Measurements from ENCODE around the gene ABL2.
A peak's percentile ranks its signal among the peaks of the same experiment; 100 is the strongest.

- TF ChIP-seq ESRRA (IDR thresholded peaks at IDR 0.05; ENCODE audit: borderline replicate concordance, low read length) = no peak
- peak; percentile 29; the same call in 1 of the 3 replicates for TF ChIP-seq CTCF (IDR thresholded peaks at IDR 0.05)
- no peak for TF ChIP-seq CEBPB (IDR thresholded peaks at IDR 0.05)
- no peak for TF ChIP-seq MAFK (IDR thresholded peaks at IDR 0.05; ENCODE audit: partially characterized antibody)
- no peak for TF ChIP-seq POLR2A (IDR thresholded peaks at IDR 0.05; ENCODE audit: low read length)
- no peak for TF ChIP-seq HDAC2 (IDR thresholded peaks at IDR 0.05)
- no peak for TF ChIP-seq RNF2 (IDR thresholded peaks at IDR 0.05; ENCODE audit: borderline replicate concordance, low read depth)
- no peak for TF ChIP-seq MYC (IDR thresholded peaks at IDR 0.05; ENCODE audit: borderline replicate concordance, low read length)
- TF ChIP-seq BHLHE40 (IDR thresholded peaks at IDR 0.05; ENCODE audit: low read depth, low read length) = no peak
- no peak for TF ChIP-seq FOSL2 (IDR thresholded peaks at IDR 0.05)
- no peak for TF ChIP-seq FOSL2 (CRISPR knock-in tag; IDR thresholded peaks at IDR 0.05)
- TF ChIP-seq GATA3 (IDR thresholded peaks at IDR 0.05; ENCODE audit: borderline replicate concordance) = no peak
- no peak for TF ChIP-seq EP300 (IDR thresholded peaks at IDR 0.05)
- no peak for TF ChIP-seq USF2 (IDR thresholded peaks at IDR 0.05)
Measured at GRCh38 chr1:179105393-179105792, 124.1 kb downstream of the ABL2 start.

Data from A549 (cell line).